ENCODE data around the gene CYP20A1. TPM values are rescaled to one million over a fixed set of nuclear protein-coding genes. Genes with fewer than 3 reads are reported as not detected.

Gene CYP20A1
- total and polyA plus RNA-seq, 2 of the 8 experiments (the other 6 are each of a cell fraction or from before 2014, with no cell fraction given), result 6.2 to 21.5 TPM

- Histone ChIP-seq H2BK5ac (ENCODE audit: low read depth, low read length) (no peak overlapping the region), H3K23ac (ENCODE audit: insufficient read length) (no peak overlapping the region), H2BK12ac (ENCODE audit: low read depth, low read length) (no peak overlapping the region), H3K18ac (ENCODE audit: extremely low read depth, low read length) (no peak overlapping the region), H2BK120ac (replicated peaks; ENCODE audit: low read depth, low read length) (no peak overlapping the region), H2AK5ac (ENCODE audit: low read depth, low read length) (no peak overlapping the region), H3K9ac (replicated peaks in 1 of 4; ENCODE audit: extremely low read depth in 1 of 4, low read depth in 3 of 4, low read length in 3 of 4) (no peak overlapping the region), H3K79me1 (ENCODE audit: low read depth, low read length) (0 out of 2 replicates have a peak, but pooled peaks cover 7% of the 10 kb centered on the region), H3K27ac (ENCODE audit: low read depth, low read length) (no peak overlapping the region), H3K79me2 (ENCODE audit: control insufficient read depth in 1 of 2, insufficient read depth in 2 of 2, low read length in 2 of 2) (peaks cover 16 to 94% of the 10 kb centered on the region in 2 experiments; a peak in 3 of 4 replicates), H3K14ac (ENCODE audit: insufficient read length) (no peak overlapping the region), H3K4me1 (replicated peaks in 1 of 4; ENCODE audit: control insufficient read depth in 3 of 4, insufficient read depth in 4 of 4, low read length in 3 of 4) (peaks cover 2 to 10% (median 3%) of the 10 kb centered on the region in 4 experiments), H2BK15ac (ENCODE audit: low read length) (no peak overlapping the region), H3K36me3 (ENCODE audit: control insufficient read depth in 2 of 4, insufficient read depth in 4 of 4, low read length in 3 of 4) (no peaks in the 10 kb centered on the region; a peak in 2 of 8 replicates), H2BK20ac (ENCODE audit: low read length) (no peak overlapping the region), H3K27me3 (replicated peaks in 1 of 4; ENCODE audit: control insufficient read depth in 3 of 4, extremely low read depth in 1 of 4, insufficient read depth in 3 of 4, low read length in 3 of 4) (no peaks in the 10 kb centered on the region), H3K4me3 (ENCODE audit: extremely low read depth in 1 of 4, insufficient read depth in 2 of 4, low read depth in 3 of 4, low read length in 4 of 4) (no peak overlapping the region), H3K23me2 (ENCODE audit: low read depth, low read length) (no peaks in the 10 kb centered on the region), H3K9me3 (ENCODE audit: insufficient read depth in 2 of 2, low read depth in 1 of 2, low read length in 1 of 2) (no peaks in the 10 kb centered on the region), H3K4ac (replicated peaks; ENCODE audit: insufficient read length, low read depth, low read length) (no peak overlapping the region), H4K91ac (replicated peaks; ENCODE audit: insufficient read length, low read length) (no peak overlapping the region), H4K20me1 (replicated peaks in 1 of 2; ENCODE audit: control insufficient read depth in 1 of 2, insufficient read depth in 2 of 2, low read length in 2 of 2) (peaks cover 3 to 10% of the 10 kb centered on the region in 2 experiments), H3K56ac (replicated peaks; ENCODE audit: insufficient read length, low read depth, low read length) (no peak overlapping the region), H4K8ac (ENCODE audit: extremely low read depth, insufficient read depth, low read length) (no peak overlapping the region), H3K4me2 (ENCODE audit: insufficient read depth in 1 of 2, low read depth in 2 of 2, low read length in 2 of 2) (no peak overlapping the region), H4K5ac (ENCODE audit: insufficient read length, low read depth, low read length) (no peak overlapping the region), H2AFZ (ENCODE audit: low read length) (no peak overlapping the region)
- no peak for TF ChIP-seq ASH2L (IDR thresholded peaks at IDR 0.05; ENCODE audit: low read length)
- TF ChIP-seq HDAC2 (IDR thresholded peaks at IDR 0.05; ENCODE audit: borderline replicate concordance in 1 of 2, low read depth in 2 of 2, low read length in 2 of 2), result no peak
- TF ChIP-seq JUN (IDR thresholded peaks at IDR 0.05; ENCODE audit: low read depth, low read length), result no peak
- no peak for TF ChIP-seq SRF (IDR thresholded peaks at IDR 0.05; ENCODE audit: low read depth, low read length)
- WGBS, 2 experiments (ENCODE audit: extremely low coverage in 1 of 2, insufficient coverage in 1 of 2, insufficient read length in 1 of 2, insufficient replicate concordance in 2 of 2, low coverage in 1 of 2, low lambda C conversion rate in 2 of 2, missing lambda C conversion rate in 1 of 2), result 89% methylated on average over 4 of the region's 4 CpGs; no CpG with 5 or more reads in 1 of the 2 experiments
- no peak for DNase-seq (ENCODE audit: low read depth in 1 of 2, low spot score in 2 of 2)
- ChIA-PET CTCF (ENCODE audit: partially characterized antibody) (no interaction called here), POLR2A (ENCODE audit: partially characterized antibody) (interaction anchor here (1.1 to 4.9 kb wide), 3 partner anchors 10 to 150 kb away, joined by 3 to 40 read pairs (median 3); partner anchors contain the start of gene ABI2)
- FAIRE-seq, result no peak
Observed at GRCh38 chr2:203338322-203338721, 99.5 kb downstream of the CYP20A1 start.
